Lower leg skin (tissue), 4 donors: ENCODE measurements around the gene TMEM45A. TPM values are rescaled to one million over a fixed set of nuclear protein-coding genes. Genes with fewer than 3 reads are reported as not detected.

Source experiments
- DNase-seq, 2 donors: peaks; one replicate each; pipeline ENCODE4 v3.0.0-alpha.2; 2019; ENCODE audit warnings: low spot score in 2 of 2
- H3K4me3 ChIP-seq: fragments of 200-600 bp; sonication (generic); 2 replicates; pipeline ENCODE4 v1.5.1; 2017; ENCODE audit warnings: mild to moderate bottlenecking, low read depth; ENCODE audit not compliant: poor library complexity, severe bottlenecking
- CTCF ChIP-seq, 3 donors: fragments of 450-650 bp; IDR thresholded peaks; one replicate each; pipeline ENCODE4 v1.5.1; 2016; ENCODE audit warnings: antibody characterized with exemption in 3 of 3, mild to moderate bottlenecking in 3 of 3, moderate library complexity in 2 of 3
- POLR2A ChIP-seq, 2 donors: fragments of 450-650 bp; IDR thresholded peaks; one replicate each; pipeline ENCODE4 v1.6.1; 2016 to 2017; ENCODE audit warnings: antibody characterized with exemption in 2 of 2, mild to moderate bottlenecking in 1 of 2, moderate library complexity in 1 of 2
- WGBS, 2 donors: methylation state at CpG; one replicate each; pipeline ENCODE4 v1.1.5; 2018; 5-methylcytosine and 5-hydroxymethylcytosine counted together
- intact Hi-C: fragments of 100-400 bp; cut with DNase I; formaldehyde crosslinking; loops from one replicate; pipeline ENCODE4 v1.15.0; 2023; ENCODE audit warnings: low total_unique reads
- total RNA-seq, 4 donors: library from RNA; depleted of rRNA; stranded (reverse); fragments of >200 nt; gene quantifications; one replicate each; pipeline ENCODE4 v1.1.0, GENCODE V29; 2016

Gene TMEM45A
- total RNA-seq, 4 donors from 2014 or later, result 421 to 1,097 (median 707) TPM

GRCh38 chr3:100480081-100480480 lies 12.3 kb upstream of the TMEM45A start:
- TF ChIP-seq POLR2A (IDR thresholded peaks at IDR 0.05) (no peak), CTCF (IDR thresholded peaks at IDR 0.05) (no peak)
- WGBS, 2 donors, result 87 to 97% methylated on average over 5 of the region's 5 CpGs
- DNase-seq, result no peak
- H3K4me3 ChIP-seq, result no peak overlapping the region
- intact Hi-C loops, result no loop called here

GRCh38 chr3:100482176-100482575 lies 10.2 kb upstream of the TMEM45A start:
- H3K4me3 ChIP-seq, result no peak overlapping the region
- TF ChIP-seq POLR2A (IDR thresholded peaks at IDR 0.05) (no peak), CTCF (IDR thresholded peaks at IDR 0.05) (no peak)
- intact Hi-C loops, result no loop called here
- 54 to 55% methylated on average over 2 of the region's 2 CpGs for WGBS, 2 donors
- DNase-seq, result no peak

DNA sequence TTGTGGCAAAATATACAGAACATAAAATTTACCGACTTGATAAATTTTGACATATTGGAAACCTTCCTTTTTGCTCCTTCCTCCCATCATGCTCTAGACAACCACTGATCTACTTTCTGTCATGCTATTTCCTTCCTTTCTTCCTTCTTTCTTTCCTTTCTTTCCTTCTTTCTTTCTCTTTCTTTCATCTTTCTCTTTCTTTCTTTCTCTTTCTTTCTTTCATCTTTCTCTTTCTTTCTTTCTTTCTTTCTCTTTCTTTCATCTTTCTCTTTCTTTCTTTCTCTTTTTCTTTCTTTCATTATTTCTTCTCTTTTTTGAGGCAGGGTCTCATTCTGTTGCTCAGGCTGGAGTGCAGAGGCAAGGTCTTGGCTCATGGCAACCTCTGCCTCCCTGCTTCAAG lies 8.9 kb upstream of the TMEM45A start:
- 96 to 100% methylated on average over 1 of the region's 1 CpG for WGBS, 2 donors
- DNase-seq, result no peak
- intact Hi-C loops, result no loop called here
- no peak overlapping the region for H3K4me3 ChIP-seq
- TF ChIP-seq POLR2A (IDR thresholded peaks at IDR 0.05) (no peak), CTCF (IDR thresholded peaks at IDR 0.05) (no peak)

GRCh38 chr3:100486808-100487207 lies 5.6 kb upstream of the TMEM45A start:
- intact Hi-C loops, result no loop called here
- 97% methylated on average over 2 of the region's 2 CpGs for whole genome bisulfite sequencing, 2 donors
- TF ChIP-seq POLR2A (IDR thresholded peaks at IDR 0.05) (no peak), CTCF (IDR thresholded peaks at IDR 0.05) (no peak)

GRCh38 chr3:100489118-100489517 lies 3.3 kb upstream of the TMEM45A start:
- no peak overlapping the region for H3K4me3 ChIP-seq
- TF ChIP-seq CTCF (IDR thresholded peaks at IDR 0.05) (no peak), POLR2A (IDR thresholded peaks at IDR 0.05) (no peak)
- WGBS, 2 donors, result 93 to 100% methylated on average over 1 of the region's 1 CpG
- intact Hi-C loops, result no loop called here
- no peak for DNase-seq

More at GRCh38 chr3:100486808-100487207, 5.6 kb upstream of the TMEM45A start:
- no peak overlapping the region for H3K4me3 ChIP-seq
- DNase-seq, result no peak

DNA sequence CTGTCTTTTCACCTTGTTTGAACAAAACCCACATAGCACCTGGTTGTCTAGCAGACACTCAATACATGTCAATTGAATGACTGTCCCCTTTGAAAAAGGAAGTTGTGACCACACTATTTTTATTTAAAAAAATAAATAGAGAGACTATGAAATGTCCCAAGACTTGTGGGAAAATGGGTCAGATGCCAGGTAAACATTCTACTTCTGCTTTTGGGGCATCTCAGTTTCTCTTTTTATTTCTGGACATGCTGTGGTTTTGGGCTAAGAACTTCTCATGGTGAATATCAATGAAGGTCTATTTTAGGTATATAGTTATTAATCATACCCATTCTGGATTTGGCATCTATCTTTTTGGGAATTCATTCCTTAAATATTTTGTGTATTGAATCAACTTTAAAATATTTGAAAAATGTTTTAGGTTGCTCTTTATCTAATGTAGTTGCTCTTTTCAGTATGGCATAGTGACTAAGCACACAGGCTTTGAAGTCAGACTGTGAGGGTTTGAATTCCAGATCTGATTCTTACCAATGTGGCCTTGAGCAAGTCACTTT lies 4.4 kb downstream of the TMEM45A start:
- intact Hi-C loops, result no loop called here
- DNase-seq, result no peak
- TF ChIP-seq POLR2A (IDR thresholded peaks at IDR 0.05) (no peak), CTCF (IDR thresholded peaks at IDR 0.05) (no peak)
- no peak overlapping the region for H3K4me3 ChIP-seq
